Measurements from ENCODE around the gene DAZ3.
"Not testable (repeated sequence)": the region's sequence is repeated elsewhere in the genome, so short reads cannot be mapped to it uniquely, and the experiment has no call there.

The DAZ3 gene, protein sequence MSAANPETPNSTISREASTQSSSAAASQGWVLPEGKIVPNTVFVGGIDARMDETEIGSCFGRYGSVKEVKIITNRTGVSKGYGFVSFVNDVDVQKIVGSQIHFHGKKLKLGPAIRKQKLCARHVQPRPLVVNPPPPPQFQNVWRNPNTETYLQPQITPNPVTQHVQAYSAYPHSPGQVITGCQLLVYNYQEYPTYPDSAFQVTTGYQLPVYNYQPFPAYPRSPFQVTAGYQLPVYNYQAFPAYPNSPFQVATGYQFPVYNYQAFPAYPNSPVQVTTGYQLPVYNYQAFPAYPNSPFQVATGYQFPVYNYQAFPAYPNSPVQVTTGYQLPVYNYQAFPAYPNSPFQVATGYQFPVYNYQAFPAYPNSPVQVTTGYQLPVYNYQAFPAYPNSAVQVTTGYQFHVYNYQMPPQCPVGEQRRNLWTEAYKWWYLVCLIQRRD

DNA sequence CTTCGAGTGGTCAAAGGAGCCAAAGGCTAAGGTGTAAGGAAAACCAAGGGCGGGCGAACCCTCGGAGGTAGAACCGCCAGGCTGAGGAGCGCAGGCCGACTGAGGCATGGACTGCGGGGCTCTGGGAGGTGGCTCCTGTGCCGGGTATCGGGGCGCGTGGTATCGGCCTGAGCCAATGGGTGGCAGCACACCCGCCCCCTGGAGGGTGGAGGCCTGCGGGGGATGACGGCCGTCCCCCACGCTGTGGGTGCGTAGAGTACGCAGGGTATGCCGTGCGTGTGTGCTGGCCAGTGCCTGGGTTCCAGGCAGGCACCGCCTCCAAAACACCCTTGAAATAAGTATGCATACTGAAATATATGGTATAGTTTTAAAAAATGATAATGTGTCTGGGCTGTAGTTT lies at the start of gene DAZ3:
DAZ3 (minus strand) TSS at position 101 of the 400 bp plus-strand sequence. CDS start 208 bp downstream, outside the sequence.
- not testable (repeated sequence) for H3K9me3 ChIP-seq, H3K36me3 ChIP-seq

DNA sequence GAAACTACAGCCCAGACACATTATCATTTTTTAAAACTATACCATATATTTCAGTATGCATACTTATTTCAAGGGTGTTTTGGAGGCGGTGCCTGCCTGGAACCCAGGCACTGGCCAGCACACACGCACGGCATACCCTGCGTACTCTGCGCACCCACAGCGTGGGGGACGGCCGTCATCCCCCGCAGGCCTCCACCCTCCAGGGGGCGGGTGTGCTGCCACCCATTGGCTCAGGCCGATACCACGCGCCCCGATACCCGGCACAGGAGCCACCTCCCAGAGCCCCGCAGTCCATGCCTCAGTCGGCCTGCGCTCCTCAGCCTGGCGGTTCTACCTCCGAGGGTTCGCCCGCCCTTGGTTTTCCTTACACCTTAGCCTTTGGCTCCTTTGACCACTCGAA lies 20.4 kb upstream of the DAZ3 start, which contains the start of gene DAZ4:
DAZ4 (plus strand) TSS at position 301 of the 400 bp plus-strand sequence. CDS start 208 bp downstream, outside the sequence.
- not testable (repeated sequence) for H3K9me3 ChIP-seq

More for the DNA sequence above, at the start of gene DAZ3:
- not testable (repeated sequence) for H3K27ac ChIP-seq; H3K4me3 ChIP-seq (ENCODE audit: low read depth in 1 of 2, low read length in 1 of 2); H3K27me3 ChIP-seq; H3K4me1 ChIP-seq (ENCODE audit: control insufficient read depth in 1 of 2, insufficient read depth in 1 of 2, low read depth in 1 of 2, low read length in 1 of 2)

DNA sequence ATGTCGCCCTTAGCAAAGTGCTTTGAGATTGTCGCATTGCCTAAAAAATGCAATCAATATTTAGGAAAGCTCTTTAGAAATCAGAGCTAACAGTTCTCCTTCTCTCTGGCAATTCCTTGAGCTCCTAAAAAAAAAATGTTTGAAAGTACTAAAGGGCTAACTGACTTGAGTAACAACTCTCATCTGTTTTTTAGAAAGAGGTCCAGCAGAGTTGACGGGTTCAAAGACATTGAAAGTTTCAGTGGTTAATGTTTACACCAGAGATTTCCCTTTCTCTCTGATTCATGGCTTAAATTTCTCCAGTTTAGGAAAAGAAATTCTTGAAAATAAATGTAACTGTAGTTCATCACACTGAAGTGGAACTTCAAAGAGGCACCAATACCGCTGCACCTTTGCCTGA lies 11.9 kb upstream of the DAZ3 start:
- H3K4me3 ChIP-seq (ENCODE audit: low read depth in 1 of 2, low read length in 1 of 2); H3K27ac ChIP-seq: not testable (repeated sequence)

More for the DNA sequence above, 20.4 kb upstream of the DAZ3 start, which contains the start of gene DAZ4:
- not testable (repeated sequence) for H3K27ac ChIP-seq; H3K36me3 ChIP-seq; H3K4me3 ChIP-seq (ENCODE audit: low read depth in 1 of 2, low read length in 1 of 2); H3K4me1 ChIP-seq (ENCODE audit: control insufficient read depth in 1 of 2, insufficient read depth in 1 of 2, low read depth in 1 of 2, low read length in 1 of 2); H3K27me3 ChIP-seq

DNA sequence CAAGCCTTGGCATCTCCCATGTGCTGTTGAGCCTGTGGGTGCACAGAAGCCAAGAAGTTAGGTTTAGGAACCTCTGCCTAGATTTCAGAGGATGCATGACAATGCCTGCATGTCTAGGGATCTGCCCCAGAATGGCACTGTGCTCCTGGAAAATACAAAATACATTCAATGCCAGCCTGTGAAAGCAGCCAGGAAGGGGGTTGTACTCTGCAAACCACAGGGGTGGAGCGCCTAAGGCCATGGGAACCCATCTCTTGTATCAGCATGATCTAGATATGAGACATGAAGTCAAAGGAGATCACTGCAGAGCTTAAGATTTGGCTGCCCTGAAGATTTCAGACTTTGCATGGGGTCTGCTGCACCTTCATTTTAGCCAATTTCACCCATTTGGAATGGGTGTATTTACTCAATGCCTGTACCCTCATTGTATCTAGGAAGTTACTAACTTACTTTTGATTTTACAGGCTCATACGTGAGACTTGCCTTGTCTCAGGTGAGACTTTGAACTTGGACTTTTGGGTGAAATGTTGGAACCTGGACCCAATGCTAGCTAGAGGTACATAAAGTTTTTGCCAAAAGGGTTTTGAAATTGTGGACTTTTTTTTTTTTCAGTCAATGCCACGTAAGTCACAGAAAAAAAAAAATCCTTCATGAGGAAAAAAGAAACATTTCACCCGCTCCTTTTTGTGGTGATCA lies 11.1 kb upstream of the DAZ3 start:
- H3K4me1 ChIP-seq (ENCODE audit: control insufficient read depth in 1 of 2, insufficient read depth in 1 of 2, low read depth in 1 of 2, low read length in 1 of 2); H3K27me3 ChIP-seq; H3K4me3 ChIP-seq (ENCODE audit: low read depth in 1 of 2, low read length in 1 of 2); H3K9me3 ChIP-seq; H3K27ac ChIP-seq; H3K36me3 ChIP-seq: not testable (repeated sequence)

More for the DNA sequence above, 11.9 kb upstream of the DAZ3 start:
- H3K27me3 ChIP-seq; H3K9me3 ChIP-seq; H3K36me3 ChIP-seq; H3K4me1 ChIP-seq (ENCODE audit: control insufficient read depth in 1 of 2, insufficient read depth in 1 of 2, low read depth in 1 of 2, low read length in 1 of 2): not testable (repeated sequence)

DNA sequence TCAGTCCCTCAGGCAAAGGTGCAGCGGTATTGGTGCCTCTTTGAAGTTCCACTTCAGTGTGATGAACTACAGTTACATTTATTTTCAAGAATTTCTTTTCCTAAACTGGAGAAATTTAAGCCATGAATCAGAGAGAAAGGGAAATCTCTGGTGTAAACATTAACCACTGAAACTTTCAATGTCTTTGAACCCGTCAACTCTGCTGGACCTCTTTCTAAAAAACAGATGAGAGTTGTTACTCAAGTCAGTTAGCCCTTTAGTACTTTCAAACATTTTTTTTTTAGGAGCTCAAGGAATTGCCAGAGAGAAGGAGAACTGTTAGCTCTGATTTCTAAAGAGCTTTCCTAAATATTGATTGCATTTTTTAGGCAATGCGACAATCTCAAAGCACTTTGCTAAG lies 8.6 kb upstream of the DAZ3 start:
- not testable (repeated sequence) for H3K27me3 ChIP-seq; H3K27ac ChIP-seq; H3K36me3 ChIP-seq; H3K9me3 ChIP-seq; H3K4me1 ChIP-seq (ENCODE audit: control insufficient read depth in 1 of 2, insufficient read depth in 1 of 2, low read depth in 1 of 2, low read length in 1 of 2); H3K4me3 ChIP-seq (ENCODE audit: low read depth in 1 of 2, low read length in 1 of 2)
